ENCODE measurements around the gene CCDC198.

The CCDC198 gene

DNA sequence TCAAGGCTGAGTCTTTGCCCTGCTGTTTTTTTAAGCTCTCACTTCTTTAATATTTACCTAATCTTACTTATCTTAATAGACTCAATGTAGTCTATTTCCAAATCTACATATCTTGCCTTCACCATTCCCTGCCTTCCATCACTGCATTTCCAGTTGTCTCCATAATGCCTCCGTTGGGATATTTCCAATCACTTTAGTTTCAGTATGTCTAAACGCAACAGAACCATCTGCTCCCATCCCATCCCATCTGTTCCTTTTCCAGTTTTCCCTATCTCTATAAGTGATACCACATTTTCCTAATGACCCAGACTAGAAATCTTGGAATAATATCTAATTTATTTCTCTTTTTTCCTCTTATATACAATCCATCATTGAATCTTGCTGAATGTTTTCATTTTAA, 15.1 kb upstream of the CCDC198 start:
- TF ChIP-seq, protein P1, sequence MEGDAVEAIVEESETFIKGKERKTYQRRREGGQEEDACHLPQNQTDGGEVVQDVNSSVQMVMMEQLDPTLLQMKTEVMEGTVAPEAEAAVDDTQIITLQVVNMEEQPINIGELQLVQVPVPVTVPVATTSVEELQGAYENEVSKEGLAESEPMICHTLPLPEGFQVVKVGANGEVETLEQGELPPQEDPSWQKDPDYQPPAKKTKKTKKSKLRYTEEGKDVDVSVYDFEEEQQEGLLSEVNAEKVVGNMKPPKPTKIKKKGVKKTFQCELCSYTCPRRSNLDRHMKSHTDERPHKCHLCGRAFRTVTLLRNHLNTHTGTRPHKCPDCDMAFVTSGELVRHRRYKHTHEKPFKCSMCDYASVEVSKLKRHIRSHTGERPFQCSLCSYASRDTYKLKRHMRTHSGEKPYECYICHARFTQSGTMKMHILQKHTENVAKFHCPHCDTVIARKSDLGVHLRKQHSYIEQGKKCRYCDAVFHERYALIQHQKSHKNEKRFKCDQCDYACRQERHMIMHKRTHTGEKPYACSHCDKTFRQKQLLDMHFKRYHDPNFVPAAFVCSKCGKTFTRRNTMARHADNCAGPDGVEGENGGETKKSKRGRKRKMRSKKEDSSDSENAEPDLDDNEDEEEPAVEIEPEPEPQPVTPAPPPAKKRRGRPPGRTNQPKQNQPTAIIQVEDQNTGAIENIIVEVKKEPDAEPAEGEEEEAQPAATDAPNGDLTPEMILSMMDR (IDR thresholded peaks at IDR 0.05; ENCODE audit: control extremely low read depth, extremely low read depth, low read depth, missing control alignments), result no peak
- ChIA-PET CTCF (interaction anchor here (1.4 kb wide), 1 partner anchor 13 kb away, joined by 4 read pairs; no protein-coding TSS in a partner anchor), POLR2A (no interaction called here)
- DNase-seq (ENCODE audit: extremely low spot score), result no peak

DNA sequence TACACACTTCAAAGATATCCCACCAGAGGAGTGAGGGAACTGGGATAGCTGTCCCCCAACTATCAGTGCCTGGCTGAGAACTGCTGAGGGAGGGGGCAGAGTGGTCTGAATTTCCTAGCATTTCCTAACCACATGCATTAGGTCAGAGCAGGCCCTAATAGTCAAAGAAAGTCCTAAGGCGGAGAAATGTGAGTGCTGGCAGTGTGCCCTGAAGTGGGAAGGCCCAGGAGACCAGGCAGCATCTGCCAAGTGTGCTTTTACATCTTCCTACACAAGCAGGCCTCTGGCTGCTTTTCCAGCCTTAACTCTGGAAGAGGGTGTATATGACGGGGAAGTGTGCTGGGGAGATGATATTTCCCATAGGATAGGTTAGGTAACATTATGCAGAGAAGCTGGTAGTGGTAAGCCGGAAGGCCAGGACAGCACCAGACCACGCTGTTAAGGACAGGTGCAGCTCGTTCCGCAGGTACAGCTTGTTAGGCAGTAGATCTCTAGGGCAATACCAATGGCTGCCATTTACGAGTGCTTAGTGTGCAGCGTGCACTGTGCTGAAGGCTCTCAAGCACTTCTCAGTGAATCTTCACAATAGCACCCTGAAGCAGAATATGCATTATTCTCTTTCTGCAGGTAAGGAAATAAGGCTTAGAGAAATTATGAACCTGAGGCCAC, 9.1 kb upstream of the CCDC198 start:
- DNase-seq (ENCODE audit: extremely low spot score), result no peak
- ChIA-PET CTCF (interaction anchor here (1.0 kb wide), 2 partner anchors 9 to 11 kb away, joined by 3 read pairs; no protein-coding TSS in a partner anchor), POLR2A (no interaction called here)
- TF ChIP-seq, protein P1 (IDR thresholded peaks at IDR 0.05; ENCODE audit: control extremely low read depth, extremely low read depth, low read depth, missing control alignments), result no peak

DNA sequence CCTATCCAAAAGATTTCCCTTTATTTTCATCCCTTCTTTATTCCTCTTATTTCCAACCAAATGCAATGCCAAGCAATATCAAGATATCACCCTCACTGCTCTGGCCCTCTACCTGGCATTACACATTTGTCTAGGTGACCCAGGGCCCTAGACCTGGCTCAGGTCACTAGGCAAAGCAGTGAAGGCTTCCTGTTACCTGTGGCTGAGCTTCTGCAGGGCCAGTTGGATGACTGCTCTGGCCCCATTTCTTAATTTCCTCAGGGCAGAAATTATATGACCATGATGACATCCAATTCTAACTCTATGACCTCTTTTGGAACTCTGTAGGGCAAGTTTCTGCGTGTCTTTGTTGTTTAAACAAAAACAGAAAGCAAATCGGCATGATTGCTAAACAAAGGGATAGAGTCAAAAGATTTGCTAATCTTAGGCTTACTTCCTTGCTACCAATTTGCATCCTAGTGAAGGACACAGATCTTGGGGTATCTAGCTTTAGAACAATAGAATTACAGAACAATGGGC, 7.4 kb upstream of the CCDC198 start:
- TF ChIP-seq, protein P1 (IDR thresholded peaks at IDR 0.05; ENCODE audit: control extremely low read depth, extremely low read depth, low read depth, missing control alignments), result no peak
- POLR2A ChIA-PET, result no interaction called here
- CTCF ChIA-PET, result interaction anchor here (1.1 kb wide), 1 partner anchor 14 kb away, joined by 3 read pairs; no protein-coding TSS in a partner anchor
- DNase-seq (ENCODE audit: extremely low spot score), result no peak

DNA sequence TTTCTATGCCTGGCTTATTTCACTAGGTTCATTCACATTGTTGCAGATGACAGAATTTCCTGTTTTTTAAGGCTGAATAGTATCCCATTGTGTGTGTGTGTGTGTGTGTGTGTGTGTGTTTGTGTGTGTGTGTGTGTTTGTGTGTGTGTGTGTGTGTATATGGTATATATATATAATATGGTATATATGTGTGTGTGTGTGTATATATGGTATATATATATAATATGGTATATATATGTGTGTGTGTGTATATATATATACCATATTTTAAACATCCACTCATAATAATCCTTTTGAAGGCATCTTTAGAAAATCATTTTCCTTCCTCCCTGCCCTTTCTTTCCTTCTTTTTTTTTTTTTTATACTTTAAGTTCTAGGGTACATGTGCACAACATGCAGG, 5.0 kb upstream of the CCDC198 start:
- POLR2A ChIA-PET, result no interaction called here
- TF ChIP-seq, protein P1 (IDR thresholded peaks at IDR 0.05; ENCODE audit: control extremely low read depth, extremely low read depth, low read depth, missing control alignments), result no peak
- no peak for DNase-seq (ENCODE audit: extremely low spot score)
- CTCF ChIA-PET, result no interaction called here

DNA sequence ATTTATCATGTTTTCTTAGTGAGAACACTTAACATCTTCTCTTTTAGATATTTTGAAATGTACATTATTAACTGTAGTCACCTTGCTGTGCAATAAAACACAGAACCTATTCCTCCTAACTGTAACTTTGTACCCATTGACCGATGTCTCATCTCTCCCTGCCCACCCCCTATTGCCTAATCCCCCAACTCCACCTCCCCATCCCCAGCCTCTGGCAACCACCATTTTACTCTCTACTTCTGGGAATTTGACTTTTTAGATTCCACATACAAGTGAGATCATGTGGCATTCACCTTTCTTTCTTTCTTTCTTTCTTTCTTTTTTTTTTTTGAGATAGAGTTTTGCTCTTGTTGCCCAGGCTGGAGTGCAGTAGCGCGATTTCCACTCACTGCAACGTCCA, 4.4 kb upstream of the CCDC198 start:
- CTCF ChIA-PET, result no interaction called here
- DNase-seq (ENCODE audit: extremely low spot score), result no peak
- POLR2A ChIA-PET, result no interaction called here
- TF ChIP-seq, protein P1 (IDR thresholded peaks at IDR 0.05; ENCODE audit: control extremely low read depth, extremely low read depth, low read depth, missing control alignments), result no peak

DNA sequence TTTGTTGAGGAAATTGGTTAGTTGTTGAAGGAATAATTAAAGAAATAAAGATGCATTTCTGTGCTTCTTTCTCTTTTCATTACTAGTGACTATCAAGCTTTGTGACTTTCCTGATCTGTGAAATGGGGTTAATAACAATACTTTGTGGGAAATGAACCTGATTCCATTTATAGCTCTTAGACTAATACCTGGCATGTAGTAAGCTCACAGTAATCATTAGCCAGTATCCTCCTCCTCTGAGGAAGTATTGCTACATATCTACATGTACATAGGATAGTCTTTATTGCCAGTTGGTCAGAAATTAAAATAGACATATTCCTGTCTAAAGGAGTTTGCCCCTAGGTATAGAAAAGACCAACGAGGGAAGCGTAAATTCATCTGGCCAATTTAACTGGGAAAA, 1.8 kb upstream of the CCDC198 start:
- POLR2A ChIA-PET, result no interaction called here
- TF ChIP-seq, protein P1 (IDR thresholded peaks at IDR 0.05; ENCODE audit: control extremely low read depth, extremely low read depth, low read depth, missing control alignments), result no peak
- no peak for DNase-seq (ENCODE audit: extremely low spot score)
- CTCF ChIA-PET, result interaction anchor here (1.4 to 2.0 kb wide), 3 partner anchors 10 to 577 kb away, joined by 4 to 7 read pairs (median 5); no protein-coding TSS in a partner anchor

Data from GM10248 (cell line).